GM23338 (cell line): ENCODE measurements around the gene RPS6KA5. TPM values are rescaled to one million over a fixed set of nuclear protein-coding genes. Genes with fewer than 3 reads are reported as not detected.

Experiments
- ATAC-seq: fragments of 200-7000 bp; cut with Tn5 transposase; 3 replicates; pipeline ENCODE4 v1.9.1; 2020
- DNase-seq: peaks from one replicate; pipeline ENCODE4 v3.0.0-alpha.2; 2015; ENCODE audit warnings: low spot score
- H2AFZ ChIP-seq: fragments of 200-600 bp; sonication (generic); 2 replicates; pipeline ENCODE4 v1.8.0; 2016; ENCODE audit warnings: antibody characterized with exemption, mild to moderate bottlenecking, moderate library complexity
- H3F3A ChIP-seq: fragments of 200-600 bp; sonication (generic); replicated peaks from 2 replicates; pipeline ENCODE4 v1.8.0; 2017; ENCODE audit warnings: antibody characterized with exemption, mixed run types, low read depth
- H3K27ac ChIP-seq: fragments of 200-600 bp; sonication (generic); 2 replicates; pipeline ENCODE4 v1.6.1; 2016; ENCODE audit warnings: low read depth
- H3K27me3 ChIP-seq: fragments of 200-600 bp; sonication (generic); 2 replicates; pipeline ENCODE4 v1.8.0; 2016; ENCODE audit warnings: mild to moderate bottlenecking, mixed run types, moderate library complexity; ENCODE audit not compliant: insufficient read depth
- H3K36me3 ChIP-seq: fragments of 200-600 bp; sonication (generic); 2 replicates; pipeline ENCODE4 v1.8.0; 2016; ENCODE audit warnings: mild to moderate bottlenecking; ENCODE audit not compliant: insufficient read depth
- H3K4me1 ChIP-seq: fragments of 200-600 bp; sonication (generic); 2 replicates; pipeline ENCODE4 v1.8.0; 2016; ENCODE audit warnings: mild to moderate bottlenecking, moderate library complexity; ENCODE audit not compliant: insufficient read depth
- H3K4me2 ChIP-seq: fragments of 200-600 bp; sonication (generic); 2 replicates; pipeline ENCODE4 v1.7.1; 2017; ENCODE audit warnings: mixed run types
- H3K4me3 ChIP-seq: fragments of 200-600 bp; sonication (generic); 2 replicates; pipeline ENCODE4 v1.6.1; 2016; ENCODE audit warnings: mixed run types
- H3K79me2 ChIP-seq: fragments of 200-600 bp; sonication (generic); replicated peaks from 2 replicates; pipeline ENCODE4 v1.8.0; 2017; ENCODE audit warnings: mild to moderate bottlenecking; ENCODE audit not compliant: insufficient read depth
- H3K9me2 ChIP-seq: fragments of 200-600 bp; sonication (generic); 2 replicates; pipeline ENCODE4 v1.8.0; 2017; ENCODE audit not compliant: insufficient read depth
- H4K20me1 ChIP-seq: fragments of 200-600 bp; sonication (generic); replicated peaks from 2 replicates; pipeline ENCODE4 v1.8.0; 2017; ENCODE audit warnings: mild to moderate bottlenecking; ENCODE audit not compliant: insufficient read depth
- H3K27ac Mint-ChIP-seq: 2 replicates; pipeline ENCODE4 v1.8.0; 2020; ENCODE audit warnings: inconsistent platforms, mild to moderate bottlenecking, moderate library complexity, mixed read lengths
- H3K27me3 Mint-ChIP-seq: 3 replicates; pipeline ENCODE4 v1.8.0; 2022; ENCODE audit warnings: low read depth, mild to moderate bottlenecking, moderate library complexity, mixed read lengths, inconsistent platforms; ENCODE audit not compliant: insufficient read depth, poor library complexity
- H3K36me3 Mint-ChIP-seq: 3 replicates; pipeline ENCODE4 v1.8.0; 2021; ENCODE audit warnings: low read depth, mild to moderate bottlenecking, inconsistent platforms, moderate library complexity, mixed read lengths
- H3K4me1 Mint-ChIP-seq: 3 replicates; pipeline ENCODE4 v1.8.0; 2020; ENCODE audit warnings: mild to moderate bottlenecking, inconsistent platforms, mixed read lengths
- H3K4me3 Mint-ChIP-seq: 3 replicates; pipeline ENCODE4 v1.8.0; 2021; ENCODE audit warnings: moderate library complexity, mild to moderate bottlenecking, inconsistent platforms, mixed read lengths
- H3K9me3 Mint-ChIP-seq: 3 replicates; pipeline ENCODE4 v1.8.0; 2020; ENCODE audit warnings: moderate library complexity, mild to moderate bottlenecking, inconsistent platforms, mixed read lengths
- CTCF ChIP-seq, 2 experiments: fragments of 200-600 bp in 1 of 2; sonication (generic) in 1 of 2; conservative IDR thresholded peaks; 2 replicates each; pipeline versions ENCODE4 v1.5.1 to v1.6.1; 2016 to 2017; ENCODE audit warnings: antibody characterized with exemption in 2 of 2, low read depth in 2 of 2, mild to moderate bottlenecking in 2 of 2, moderate library complexity in 1 of 2
- ETS1 ChIP-seq: IDR thresholded peaks from 2 replicates; pipeline ENCODE4 v1.6.1; 2016; ENCODE audit warnings: antibody characterized with exemption
- EZH2 ChIP-seq: fragments of 200-600 bp; sonication (generic); IDR thresholded peaks from one replicate; pipeline ENCODE4 v1.8.0; 2017; ENCODE audit warnings: antibody characterized with exemption, mild to moderate bottlenecking, low read depth; ENCODE audit not compliant: unreplicated experiment
- EZH2phosphoT487 ChIP-seq: fragments of 200-600 bp; sonication (generic); IDR thresholded peaks from one replicate; pipeline ENCODE4 v1.8.1; 2018; ENCODE audit warnings: antibody characterized with exemption; ENCODE audit not compliant: unreplicated experiment
- NANOG ChIP-seq: IDR thresholded peaks from 2 replicates; pipeline ENCODE4 v1.6.1; 2016; ENCODE audit warnings: antibody characterized with exemption, borderline replicate concordance
- POLR2AphosphoS5 ChIP-seq: IDR thresholded peaks from 2 replicates; pipeline ENCODE4 v1.6.1; 2016; ENCODE audit warnings: antibody characterized with exemption, low read depth
- STAT1 ChIP-seq: IDR thresholded peaks from one replicate; pipeline ENCODE4 v1.6.1; 2016; ENCODE audit warnings: antibody characterized with exemption; ENCODE audit not compliant: unreplicated experiment
- ZNF114 ChIP-seq: fragments of 250-450 bp; sonication (Bioruptor Pico); IDR thresholded peaks from 2 replicates; pipeline ENCODE4 v1.5.0; 2020; ENCODE audit warnings: mild to moderate bottlenecking, moderate library complexity
- ZNF331 ChIP-seq: fragments of 250-450 bp; sonication (Bioruptor Pico); IDR thresholded peaks from 2 replicates; pipeline ENCODE4 v1.5.0; 2020; ENCODE audit warnings: low read depth, mild to moderate bottlenecking, moderate library complexity
- polyA plus RNA-seq: library from polyadenylated mRNA; unstranded; fragments of >200 nt; fragmentation: Nextera tagmentation; extraction: Ambion mirVana; gene quantifications from 2 replicates; pipeline ENCODE4 v1.2.1, GENCODE V29; 2016
- total RNA-seq: library from RNA; depleted of rRNA; stranded (reverse); fragments of >200 nt; shearing (Covaris generic); gene quantifications from 2 replicates; pipeline ENCODE4 v1.2.3, GENCODE V29; 2014
- TF ChIP-seq, protein P1 (sequence below): IDR thresholded peaks from one replicate; pipeline ENCODE4 v1.6.1; 2018; ENCODE audit warnings: antibody characterized with exemption; ENCODE audit not compliant: unreplicated experiment

The RPS6KA5 gene
- total and polyA plus RNA-seq, 2 experiments from 2014 or later, result 2.1 to 2.4 TPM

DNA sequence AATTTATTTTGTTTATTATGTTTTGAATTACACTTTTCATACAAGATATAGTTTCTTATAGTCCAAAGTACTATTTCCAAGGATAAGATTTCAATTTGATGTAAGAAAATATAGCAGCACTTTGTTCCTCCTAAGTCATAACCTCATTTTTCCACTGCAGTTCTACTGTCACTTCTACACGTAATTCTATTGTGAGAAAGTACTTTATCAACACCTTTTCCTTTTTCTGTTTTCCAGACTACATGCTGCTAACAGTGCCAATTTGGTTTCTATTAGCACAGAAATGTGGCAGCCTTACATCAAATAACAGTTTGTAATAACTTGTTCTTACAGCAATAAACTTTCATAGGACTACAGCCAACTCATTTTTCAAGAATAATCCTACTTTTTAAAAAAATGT is 45.0 kb downstream of the RPS6KA5 start (continued):
- TF ChIP-seq NANOG (no peak), EZH2phosphoT487 (no peak), ETS1 (no peak), ZNF331 (CRISPR knock-in tag) (no peak)
- TF ChIP-seq, protein P1, sequence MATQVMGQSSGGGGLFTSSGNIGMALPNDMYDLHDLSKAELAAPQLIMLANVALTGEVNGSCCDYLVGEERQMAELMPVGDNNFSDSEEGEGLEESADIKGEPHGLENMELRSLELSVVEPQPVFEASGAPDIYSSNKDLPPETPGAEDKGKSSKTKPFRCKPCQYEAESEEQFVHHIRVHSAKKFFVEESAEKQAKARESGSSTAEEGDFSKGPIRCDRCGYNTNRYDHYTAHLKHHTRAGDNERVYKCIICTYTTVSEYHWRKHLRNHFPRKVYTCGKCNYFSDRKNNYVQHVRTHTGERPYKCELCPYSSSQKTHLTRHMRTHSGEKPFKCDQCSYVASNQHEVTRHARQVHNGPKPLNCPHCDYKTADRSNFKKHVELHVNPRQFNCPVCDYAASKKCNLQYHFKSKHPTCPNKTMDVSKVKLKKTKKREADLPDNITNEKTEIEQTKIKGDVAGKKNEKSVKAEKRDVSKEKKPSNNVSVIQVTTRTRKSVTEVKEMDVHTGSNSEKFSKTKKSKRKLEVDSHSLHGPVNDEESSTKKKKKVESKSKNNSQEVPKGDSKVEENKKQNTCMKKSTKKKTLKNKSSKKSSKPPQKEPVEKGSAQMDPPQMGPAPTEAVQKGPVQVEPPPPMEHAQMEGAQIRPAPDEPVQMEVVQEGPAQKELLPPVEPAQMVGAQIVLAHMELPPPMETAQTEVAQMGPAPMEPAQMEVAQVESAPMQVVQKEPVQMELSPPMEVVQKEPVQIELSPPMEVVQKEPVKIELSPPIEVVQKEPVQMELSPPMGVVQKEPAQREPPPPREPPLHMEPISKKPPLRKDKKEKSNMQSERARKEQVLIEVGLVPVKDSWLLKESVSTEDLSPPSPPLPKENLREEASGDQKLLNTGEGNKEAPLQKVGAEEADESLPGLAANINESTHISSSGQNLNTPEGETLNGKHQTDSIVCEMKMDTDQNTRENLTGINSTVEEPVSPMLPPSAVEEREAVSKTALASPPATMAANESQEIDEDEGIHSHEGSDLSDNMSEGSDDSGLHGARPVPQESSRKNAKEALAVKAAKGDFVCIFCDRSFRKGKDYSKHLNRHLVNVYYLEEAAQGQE, result no peak

- Histone ChIP-seq H2AFZ (no peak overlapping the region), H3K4me2 (no peak overlapping the region), H3F3A (no peaks in the 10 kb centered on the region), H3K27ac (no peak overlapping the region), H3K4me1 (no peaks in the 10 kb centered on the region), H3K36me3 (no peaks in the 10 kb centered on the region), H3K9me2 (no peaks in the 10 kb centered on the region), H4K20me1 (no peaks in the 10 kb centered on the region; the same call in 1 of the 2 replicates), H3K4me3 (no peak overlapping the region), H3K79me2 (no peaks in the 10 kb centered on the region), H3K27me3 (no peaks in the 10 kb centered on the region)
- ATAC-seq (no peak), DNase-seq (no peak)
- H3K9me3 Mint-ChIP-seq, result no peaks in the 10 kb centered on the region
- H3K4me3 Mint-ChIP-seq, result no peak overlapping the region
- no peaks in the 10 kb centered on the region for H3K36me3 Mint-ChIP-seq
- no peaks in the 10 kb centered on the region for H3K27me3 Mint-ChIP-seq
- H3K27ac Mint-ChIP-seq, result no peak overlapping the region
- no peaks in the 10 kb centered on the region for H3K4me1 Mint-ChIP-seq
- TF ChIP-seq ZNF331 (CRISPR knock-in tag) (no peak), STAT1 (no peak), CTCF (conservative IDR thresholded peaks at IDR 0.05; ENCODE audit: low read depth in 2 of 2) (no peak), ETS1 (no peak), EZH2phosphoT487 (no peak), ZNF114 (no peak), EZH2 (no peak), POLR2AphosphoS5 (no peak), NANOG (no peak)
- TF ChIP-seq, protein P1, result no peak
Measured at GRCh38 chr14:91012045-91012444, 48.4 kb downstream of the RPS6KA5 start.
